ENCODE data around the gene RETSAT.
"Not testable (repeated sequence)": the region's sequence is repeated elsewhere in the genome, so short reads cannot be mapped to it uniquely, and the experiment has no call there.

RETSAT gene

DNA sequence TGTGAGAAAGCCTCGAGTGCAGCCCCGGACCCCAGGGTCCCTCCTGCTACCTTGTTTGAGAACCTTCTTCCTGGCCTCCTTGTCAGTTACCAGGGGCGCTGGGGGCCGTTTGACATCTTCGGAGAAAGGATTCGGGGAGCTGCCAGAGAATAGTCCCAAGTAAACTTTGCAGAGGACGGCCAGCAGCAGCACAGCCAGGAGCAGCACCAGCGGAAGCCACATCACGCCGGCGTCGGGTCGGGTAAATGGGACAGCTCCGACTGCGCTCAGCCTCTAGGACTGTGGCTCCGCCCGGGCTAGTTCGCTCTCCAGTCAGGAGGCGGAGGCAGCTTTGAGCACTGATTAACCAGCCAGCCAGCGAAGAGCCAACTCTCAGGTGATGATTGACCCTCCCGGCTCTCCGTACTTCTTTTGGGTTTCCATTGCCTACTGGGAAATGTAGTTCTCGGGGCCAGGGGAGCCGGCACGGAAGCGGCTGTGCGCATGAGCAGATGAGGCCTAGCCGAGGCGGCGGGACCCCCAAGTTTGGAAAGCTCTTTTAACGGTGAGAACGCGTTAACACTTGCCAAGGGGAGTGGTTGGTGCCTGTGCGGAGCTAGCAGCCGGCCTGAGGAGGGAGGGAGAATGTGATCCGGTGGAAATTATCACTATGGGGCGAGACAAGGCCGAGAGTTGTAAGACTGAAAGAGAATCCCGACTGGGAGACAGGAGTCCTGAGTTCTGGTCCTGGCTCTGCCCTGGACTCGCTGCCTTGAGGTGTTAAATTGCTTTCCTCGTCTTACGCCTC, at the start of gene RETSAT, which contains the start of gene ELMOD3:
RETSAT (minus strand) TSS at position 243 of the 787 bp plus-strand sequence; CDS start at position 222, 21 bp downstream.
ELMOD3 (plus strand) TSS at position 484 of the 787 bp plus-strand sequence. CDS start 2,430 bp downstream, outside the sequence.
- peak; percentile 98 for DNase-seq

DNA sequence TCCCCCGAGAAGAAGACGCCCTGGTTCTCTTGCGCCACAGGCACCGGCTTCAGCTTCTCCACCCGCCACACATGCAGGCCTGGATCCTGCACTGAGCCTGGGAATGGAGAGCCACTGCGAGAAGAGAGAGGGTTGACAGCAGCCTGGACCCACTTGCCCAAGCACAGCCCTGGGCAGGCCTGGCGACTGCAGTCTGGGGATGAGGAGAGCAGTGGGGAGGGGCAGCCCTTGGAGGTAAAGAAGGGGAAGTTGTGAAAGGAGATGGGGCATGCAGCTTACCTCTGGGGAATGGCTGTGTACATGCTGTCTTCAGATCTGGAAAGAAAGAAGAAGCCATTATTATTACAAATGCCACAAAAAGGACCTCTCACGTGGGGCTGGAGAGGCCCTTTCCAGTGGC, 47.5 kb upstream of the RETSAT start:
- DNase-seq = no peak

DNA sequence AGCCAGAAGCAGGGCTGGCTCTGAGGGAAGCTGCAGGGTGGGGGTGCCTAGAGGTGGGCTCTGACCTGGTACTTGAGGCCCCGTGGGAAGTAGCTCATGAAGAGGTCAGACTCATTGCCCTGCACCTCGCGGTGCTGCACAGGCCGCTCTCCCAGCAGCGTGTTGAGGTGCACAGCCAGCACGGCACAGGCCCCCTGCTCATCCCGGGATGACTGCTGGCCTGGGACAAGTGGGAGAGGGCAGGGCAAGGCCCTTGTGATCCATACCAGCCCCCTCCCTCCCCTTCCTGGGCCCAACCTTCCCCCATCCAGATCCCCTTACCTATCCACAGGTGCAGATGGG, 47.1 kb upstream of the RETSAT start:
- no peak for DNase-seq

DNA sequence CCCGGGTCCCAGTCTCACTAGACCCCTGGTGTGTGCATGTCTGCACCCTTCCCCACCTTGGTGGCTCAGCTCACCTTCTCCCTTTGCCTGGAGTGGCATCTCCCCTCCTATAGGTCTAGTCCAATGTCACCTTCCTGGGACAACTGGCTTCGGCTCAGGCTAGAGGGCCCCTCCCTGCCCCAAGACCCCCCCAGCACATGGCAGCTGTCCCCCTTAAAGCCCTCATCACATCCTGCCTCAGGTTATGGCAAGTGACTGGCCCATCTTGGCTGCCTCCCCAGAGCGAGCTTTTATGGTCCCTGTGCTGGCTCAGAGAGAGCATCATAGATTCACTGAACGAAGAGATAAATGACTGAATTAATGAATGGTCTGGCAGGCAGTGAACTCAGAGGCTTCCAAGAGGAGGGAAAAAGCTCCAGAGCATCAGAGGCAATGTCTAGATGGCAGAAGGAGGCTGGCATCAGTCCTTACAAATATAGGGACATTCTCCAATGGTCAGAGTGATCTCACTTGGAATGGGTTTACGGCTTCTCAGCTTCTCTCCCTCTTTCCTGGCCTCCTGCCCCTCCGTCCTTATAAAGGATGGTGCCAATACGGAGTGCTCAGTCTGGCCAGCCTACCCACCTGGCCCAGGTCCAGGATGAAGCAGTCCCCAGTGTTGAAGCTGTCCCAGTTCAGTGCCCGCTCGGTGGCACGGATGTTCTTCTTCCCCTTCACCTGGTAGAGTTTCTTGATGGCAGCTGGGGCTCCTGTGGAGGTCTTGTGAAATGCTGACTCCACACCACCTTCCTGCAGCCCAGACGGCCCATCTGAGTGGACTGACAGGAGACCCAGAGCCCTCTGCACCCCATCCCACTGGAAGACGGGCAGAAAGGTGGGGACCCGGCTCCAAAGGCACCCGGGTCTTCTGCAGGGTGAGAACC, 46.5 kb upstream of the RETSAT start:
- no peak for DNase-seq

DNA sequence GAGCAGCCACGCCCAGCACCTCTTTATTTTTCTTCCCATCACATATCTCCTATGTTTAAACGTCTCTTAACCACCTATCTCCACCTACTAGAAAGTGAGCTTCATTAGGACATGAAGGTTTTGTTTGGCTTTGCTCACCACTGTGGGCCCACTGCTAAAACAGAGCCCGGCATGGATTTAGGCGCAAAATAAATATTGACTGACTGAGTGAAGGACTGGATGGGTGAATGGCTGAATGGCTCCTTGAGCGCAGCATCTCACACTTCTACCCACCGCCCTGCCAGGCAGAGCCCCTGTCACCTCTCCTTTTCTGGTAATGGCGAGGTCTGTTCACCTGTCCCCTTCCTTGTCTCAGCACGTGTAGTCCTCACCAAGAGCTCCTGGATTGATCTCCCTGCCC, 45.7 kb upstream of the RETSAT start:
- DNase-seq = no peak

DNA sequence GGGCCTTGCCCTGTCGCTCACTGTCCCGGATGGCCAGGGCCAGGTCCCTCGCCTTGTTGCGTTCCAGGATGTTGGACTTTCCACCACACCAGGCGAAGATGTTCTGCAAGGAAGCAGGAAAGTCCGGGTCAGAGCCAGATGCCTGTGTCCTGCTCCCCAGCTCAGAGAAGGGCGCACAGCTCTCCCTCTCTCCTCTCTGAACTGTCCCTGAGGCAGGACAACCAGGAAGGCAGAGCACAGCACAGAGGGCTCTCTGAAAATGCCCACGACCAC, 44.8 kb upstream of the RETSAT start:
- no peak for DNase-seq

DNA sequence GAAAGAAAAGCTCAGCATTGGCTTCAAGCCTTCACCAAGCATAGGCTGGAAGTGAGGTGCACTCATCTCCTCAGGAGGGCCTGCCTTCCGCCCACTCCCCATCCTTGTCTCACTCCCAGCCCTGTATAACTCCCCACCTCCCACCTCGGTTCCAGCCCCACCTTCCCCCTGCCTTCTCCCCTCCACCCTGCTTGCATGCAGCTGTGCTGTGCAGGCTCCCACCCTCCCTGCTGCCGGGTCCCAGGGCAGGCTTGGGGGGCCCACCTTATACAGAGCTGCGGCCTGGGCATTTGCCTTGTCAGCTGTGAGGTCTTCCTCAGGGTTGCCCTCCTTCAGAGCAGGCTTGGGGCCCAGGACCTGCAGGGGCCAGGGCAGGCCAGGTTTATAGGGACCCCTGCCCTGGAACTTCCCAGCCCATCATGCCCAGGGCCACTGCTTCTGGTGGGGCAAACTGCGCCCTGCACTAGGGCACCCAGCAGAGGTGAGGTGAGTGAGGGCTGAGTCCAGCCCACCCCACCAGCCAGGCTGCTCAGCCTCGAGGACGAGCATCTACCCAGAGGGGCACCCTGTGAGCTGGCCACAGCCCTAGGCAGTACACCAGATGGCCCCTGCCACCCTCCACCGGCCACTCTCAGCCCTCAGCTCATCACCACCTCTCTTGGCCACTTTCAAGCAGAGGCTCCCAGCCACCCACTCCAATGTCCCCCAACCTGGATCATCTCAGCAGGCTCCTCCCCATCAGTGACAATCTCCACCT, 44.3 kb upstream of the RETSAT start:
- DNase-seq = no peak

DNA sequence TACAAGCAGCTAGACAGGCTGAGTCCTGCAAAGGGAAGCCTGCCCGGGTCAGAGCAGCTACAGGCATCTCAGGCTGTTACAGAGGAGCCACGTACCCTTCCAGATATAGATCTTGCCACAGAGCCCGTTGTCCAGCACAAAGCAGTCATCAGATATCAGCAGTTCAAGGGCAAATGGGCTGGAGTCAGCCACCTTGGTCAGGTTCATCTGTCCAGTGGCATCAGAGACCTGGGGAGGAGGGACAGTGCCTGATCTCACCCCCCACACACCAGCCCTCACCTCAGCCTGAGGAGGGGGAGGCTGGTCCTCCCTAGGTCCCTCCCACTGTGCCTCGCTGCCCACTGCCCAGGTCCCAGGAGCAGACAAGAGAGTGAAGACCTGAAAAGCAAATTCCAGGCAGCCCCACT, 43.6 kb upstream of the RETSAT start:
- DNase-seq = no peak

DNA sequence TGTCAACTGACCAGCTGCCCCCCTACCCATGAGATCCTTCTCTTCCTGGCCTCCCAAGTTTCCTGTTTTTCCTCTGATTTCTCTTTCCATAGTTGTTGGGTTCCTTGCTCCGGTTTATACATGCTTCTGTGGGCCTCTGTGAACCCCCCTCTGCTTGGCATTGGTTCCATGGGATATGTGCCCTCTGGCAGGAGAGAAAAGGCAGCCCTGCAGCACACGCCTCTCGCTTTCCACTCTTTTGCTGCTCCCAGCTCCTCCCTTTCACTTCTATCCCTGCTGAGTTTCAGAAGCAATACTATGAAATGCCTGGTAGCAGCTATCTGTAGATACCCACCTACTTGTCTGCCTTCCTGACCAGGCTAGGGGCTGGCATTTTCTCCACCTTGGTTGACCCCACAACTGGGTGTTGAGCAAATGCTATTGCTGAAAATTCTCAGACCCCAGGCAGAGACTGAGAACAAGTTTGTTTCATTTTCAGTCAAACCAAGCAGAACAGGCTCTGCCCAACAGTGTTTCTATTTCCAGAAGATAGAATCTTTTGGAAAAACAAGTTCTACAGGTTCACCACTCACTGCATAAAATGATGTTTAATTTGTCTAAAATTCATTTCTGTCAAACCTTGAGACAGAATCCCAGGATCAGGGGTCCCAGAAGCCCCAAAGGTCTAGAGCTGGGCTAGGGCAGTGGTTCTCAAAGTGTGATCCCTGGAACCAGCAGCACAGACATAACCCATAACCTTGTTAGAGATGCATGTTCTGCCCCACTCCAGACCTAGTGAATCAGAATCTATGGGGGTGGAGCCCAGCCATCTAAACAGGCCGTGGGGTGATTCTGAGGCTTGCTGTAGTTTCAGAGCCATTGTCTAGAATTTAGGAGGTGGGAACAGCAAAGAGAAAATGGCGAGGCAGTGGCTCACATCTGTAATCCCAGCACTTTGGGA, 42.5 kb upstream of the RETSAT start:
- no peak for DNase-seq

DNA sequence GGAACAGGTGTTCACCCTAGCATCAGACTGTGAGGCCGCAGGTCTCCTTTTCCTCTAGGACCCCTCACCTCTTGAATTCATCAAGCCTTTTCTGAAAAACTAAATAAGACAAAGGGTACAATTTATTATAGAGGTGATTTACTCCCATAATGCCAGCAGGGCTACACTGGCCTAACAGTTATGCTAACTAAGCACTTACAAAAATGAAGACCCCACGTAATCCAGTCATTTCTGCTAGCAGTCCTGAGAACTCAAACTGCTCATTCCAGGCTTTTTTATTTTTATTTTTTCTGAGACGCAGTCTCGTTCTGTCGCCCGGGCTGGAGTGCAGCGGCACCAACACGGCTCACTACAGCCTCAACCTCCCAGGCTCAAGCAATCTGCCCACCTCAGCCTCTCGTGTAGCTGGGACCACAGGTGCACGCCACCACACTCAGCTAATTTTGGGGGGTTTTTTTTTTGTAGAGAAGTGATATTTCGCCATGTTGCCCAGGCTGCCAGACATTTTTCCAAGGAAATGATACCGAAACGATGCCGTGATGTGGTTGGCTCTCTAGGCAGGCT, 41.7 kb upstream of the RETSAT start:
- no peak for DNase-seq

DNA sequence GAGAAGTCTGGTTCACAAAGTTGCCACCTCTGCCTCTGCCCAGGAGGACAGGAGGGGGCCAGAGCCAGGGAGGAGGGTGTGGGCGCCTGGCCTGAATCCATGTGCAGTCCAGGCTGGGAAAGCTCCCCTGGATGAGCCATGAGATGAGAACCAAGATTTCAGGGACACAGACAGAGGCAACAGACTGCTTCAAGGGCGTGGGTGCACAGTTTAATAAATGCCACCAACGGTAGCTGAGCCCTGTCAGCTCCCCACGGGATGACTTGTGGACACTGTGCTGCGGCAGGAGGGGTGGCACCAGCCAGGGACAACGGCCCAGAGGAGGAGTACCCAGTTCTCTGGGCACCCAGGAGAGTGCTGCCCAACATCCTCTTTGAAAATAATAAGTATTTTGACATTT, 40.6 kb upstream of the RETSAT start:
- DNase-seq = no peak

DNA sequence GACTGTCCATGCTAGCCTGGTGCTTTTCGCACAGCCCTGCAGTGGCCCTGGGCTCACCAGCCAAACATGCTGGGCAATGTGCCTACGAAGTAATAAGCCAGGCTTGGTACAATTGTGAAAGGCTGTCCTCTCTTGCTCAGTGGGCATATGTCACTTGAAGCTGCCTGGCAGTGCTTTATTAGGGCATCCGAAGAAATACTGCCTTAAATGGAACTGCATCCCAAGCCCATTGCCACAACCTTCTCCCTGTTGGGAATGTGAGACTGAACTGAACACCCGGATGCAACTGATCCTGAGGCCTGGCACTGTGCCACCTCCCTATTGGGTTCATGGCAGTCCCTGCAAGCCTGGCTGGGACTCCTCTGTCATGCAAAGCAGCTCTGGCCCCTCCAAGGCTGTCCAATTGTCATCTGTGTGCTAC, 39.9 kb upstream of the RETSAT start:
- DNase-seq = peak; percentile 85

DNA sequence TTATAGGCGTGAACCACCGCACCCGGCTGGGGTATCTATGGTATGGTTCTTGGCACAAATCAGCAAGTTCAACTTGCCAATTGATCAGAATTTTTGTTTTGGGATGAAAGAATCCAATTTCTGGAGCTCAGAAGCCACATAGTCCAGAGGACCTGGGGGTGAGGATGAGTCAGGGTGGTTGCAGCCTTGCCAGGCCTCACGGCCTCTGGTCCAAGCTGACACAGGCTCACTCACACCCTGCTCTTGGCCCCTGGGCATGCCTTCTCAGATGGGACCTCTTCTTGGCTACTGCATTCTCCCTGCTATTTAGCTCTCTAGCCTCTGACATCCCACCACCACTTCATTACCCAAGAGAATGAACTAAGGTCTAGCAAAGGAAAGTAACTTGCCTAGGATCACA, 39.5 kb upstream of the RETSAT start:
- DNase-seq = no peak

DNA sequence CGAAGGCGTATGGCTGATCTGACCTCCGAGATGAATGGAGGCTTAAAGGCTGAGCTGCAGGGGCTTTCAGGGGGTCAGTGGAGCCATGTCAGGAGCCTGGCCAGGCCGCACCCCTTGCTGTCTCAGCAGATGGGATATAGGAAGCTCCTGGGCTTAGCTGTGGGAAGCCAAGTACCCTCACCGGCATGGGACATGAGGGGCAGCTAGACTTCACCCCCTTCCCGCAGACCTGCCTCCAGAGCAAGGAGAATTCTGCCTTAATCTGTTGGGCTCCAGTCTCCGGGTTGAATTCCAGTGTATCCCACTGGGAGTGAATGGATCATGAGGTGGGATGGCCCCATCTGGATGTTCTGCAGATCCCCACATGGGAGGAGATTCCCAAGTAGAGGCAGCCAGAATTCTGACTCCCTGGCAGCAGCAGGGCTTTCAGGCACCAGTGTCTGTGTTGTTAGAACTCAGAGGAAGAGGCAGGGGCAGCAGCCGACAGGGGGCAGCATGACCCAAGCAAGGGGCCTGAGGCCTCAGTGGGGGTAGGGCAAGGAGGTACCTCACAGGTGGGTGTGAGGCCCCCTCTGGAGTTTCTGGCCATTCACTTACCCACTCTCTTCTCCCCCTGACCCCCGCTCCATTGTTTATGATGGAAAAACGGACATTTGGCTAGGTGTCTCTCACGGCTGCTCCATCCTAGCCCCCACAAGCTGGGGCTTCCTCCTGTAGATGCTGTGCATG, 36.8 kb upstream of the RETSAT start:
- DNase-seq = no peak

DNA sequence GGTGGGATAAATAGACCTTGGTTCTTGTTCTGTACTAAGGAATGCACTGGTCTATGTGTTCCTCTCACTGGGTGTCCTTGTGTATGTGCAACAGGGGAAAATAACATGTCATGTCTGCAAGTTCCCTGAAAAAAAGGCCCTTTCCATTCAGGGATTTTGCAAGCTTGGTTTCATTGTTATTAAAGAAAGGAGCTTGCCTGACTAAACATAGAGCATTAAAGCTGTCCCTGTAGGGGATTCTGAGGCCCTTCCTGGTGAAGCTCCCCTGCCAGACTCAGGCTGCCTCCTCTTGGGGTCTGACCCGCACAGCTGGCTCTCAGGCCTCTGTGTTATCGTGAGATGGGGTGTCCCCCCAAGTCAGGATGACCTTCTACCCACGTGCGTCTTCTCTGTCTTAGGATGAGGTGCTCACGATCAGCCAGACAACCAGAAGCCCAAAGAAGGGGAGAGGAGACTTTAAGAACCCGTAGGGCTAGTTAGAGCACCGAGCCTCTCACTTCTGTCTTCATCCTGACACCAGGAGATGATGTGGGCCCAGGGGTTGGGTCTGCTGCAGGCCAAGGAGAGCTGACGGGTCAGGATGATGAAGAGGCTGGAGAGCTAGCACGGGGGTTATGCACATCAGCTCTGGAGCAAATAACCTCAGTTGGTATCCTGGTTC, 34.7 kb upstream of the RETSAT start:
- DNase-seq = no peak

DNA sequence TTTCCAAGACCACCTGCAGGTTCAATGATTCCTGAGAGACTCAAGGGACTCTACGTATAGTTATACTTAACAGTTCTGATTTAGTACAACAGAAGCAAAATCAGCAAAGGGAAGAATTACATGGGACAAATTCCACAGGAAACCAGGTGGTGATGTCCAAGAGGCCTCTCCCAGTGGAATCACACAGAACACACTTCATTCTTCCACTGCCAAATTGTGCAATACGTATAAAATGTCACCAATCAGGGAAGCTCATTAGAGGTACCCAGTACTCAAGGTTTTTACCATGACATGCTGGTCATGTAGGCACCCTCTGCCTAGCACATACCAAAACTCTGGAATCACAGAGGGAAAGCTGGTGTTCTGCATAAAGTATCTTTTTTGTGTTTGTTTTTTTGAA, 33.4 kb upstream of the RETSAT start:
- DNase-seq = no peak

DNA sequence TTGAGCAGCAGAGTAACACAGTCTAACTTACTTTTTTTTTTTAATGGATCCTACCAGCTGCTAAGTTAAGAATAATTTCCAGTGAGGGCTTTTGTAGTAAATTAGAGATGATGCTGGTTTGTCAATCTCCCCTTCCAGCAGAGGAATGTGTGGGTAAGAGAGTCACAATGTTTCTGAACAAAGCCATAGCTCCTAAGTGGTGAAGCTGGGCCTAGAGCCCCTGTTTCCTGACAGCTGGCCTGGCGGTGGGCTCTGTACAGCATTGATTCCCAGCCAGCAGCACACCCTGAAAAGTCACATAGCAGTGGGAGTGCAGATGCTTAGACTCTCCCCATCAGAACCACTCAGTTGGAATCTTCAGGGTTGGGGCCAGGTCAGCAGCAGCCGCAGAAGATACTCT, 31.4 kb upstream of the RETSAT start:
- no peak for DNase-seq

DNA sequence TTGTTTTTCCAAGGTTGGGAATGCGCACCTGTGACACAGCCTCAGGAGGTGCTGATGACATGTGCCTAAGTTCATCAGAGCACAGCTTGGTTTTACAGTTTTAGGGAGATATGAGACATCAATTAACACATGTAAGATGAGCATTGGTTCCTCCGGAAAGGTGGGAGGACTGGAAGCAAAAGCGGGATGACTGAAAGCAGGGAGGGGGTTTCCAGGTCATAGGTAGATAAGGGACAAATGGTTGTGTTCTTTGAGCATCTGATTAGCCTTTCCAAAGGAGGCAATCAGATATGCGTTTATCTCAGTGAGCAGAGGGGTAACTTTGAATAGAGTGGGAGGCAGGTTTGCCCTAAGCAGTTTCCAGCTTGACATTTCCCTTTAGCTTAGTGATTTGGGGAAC, 29.5 kb upstream of the RETSAT start:
- no peak for DNase-seq

DNA sequence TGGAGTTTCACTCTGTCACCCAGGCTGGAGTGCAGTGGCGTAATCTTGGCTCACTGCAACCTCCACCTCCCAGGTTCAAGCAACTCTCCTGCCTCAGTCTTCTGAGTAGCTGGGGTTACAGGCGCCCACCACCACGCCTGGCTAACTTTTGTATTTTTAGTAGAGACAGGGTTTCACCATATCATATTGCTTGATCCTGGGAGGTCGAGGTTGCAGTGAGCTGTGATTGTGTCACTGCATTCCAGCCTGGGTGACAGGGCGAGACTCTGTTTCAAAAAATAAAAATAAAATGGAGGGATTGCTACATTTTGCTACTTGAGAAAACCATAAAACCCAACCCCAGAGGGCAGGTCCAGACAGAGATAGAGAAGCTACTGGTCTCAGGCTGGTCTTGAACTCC, 28.8 kb upstream of the RETSAT start:
- not testable (repeated sequence) for DNase-seq

DNA sequence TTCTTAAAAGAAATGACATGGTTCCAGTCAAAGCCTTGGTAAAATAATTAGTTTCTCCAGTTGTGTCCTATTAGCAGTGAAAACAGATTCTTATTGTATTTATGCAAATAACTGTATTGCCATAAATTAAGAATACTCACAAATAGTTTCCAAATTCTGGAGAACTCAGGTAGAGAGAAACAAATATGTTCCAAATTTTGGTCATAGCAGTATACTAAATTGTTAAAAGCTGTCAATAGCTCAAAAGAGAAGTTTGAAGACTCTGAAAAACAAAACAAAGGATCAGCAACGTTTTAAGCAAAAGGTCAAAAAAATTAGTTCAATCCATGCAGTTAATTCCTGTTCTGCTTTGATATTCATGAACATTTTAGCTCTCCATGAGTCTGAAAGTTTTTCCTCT, 25.7 kb upstream of the RETSAT start:
- DNase-seq = no peak

DNA sequence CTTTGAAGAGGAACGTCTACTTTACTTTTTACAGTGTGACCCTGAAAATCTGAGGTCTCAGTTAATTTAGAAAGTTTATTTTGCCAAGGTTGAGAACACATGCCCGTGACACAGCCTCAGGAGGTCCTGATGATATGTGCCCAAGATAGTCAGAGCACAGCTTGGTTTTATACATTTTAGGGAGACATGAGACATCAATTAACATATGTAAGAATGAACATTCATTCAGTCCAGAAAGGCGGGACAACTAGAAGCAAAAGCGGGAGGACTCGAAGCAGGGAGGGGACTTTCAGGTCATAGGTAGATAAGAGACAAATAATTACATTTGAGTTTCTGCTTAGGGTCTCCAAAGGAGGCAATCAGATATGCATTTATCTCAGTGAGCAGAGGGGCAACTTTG, 23.9 kb upstream of the RETSAT start:
- DNase-seq = no peak
